HG02798 (cell line): ENCODE results near the gene TSPAN4.

Experiments used
- ATAC-seq: cut with Tn5 transposase; IDR thresholded peaks from one replicate; pipeline ENCODE4 v1.9.1; 2021; ENCODE audit warnings: mild to moderate bottlenecking; ENCODE audit not compliant: unreplicated experiment, poor library complexity

Gene TSPAN4

DNA sequence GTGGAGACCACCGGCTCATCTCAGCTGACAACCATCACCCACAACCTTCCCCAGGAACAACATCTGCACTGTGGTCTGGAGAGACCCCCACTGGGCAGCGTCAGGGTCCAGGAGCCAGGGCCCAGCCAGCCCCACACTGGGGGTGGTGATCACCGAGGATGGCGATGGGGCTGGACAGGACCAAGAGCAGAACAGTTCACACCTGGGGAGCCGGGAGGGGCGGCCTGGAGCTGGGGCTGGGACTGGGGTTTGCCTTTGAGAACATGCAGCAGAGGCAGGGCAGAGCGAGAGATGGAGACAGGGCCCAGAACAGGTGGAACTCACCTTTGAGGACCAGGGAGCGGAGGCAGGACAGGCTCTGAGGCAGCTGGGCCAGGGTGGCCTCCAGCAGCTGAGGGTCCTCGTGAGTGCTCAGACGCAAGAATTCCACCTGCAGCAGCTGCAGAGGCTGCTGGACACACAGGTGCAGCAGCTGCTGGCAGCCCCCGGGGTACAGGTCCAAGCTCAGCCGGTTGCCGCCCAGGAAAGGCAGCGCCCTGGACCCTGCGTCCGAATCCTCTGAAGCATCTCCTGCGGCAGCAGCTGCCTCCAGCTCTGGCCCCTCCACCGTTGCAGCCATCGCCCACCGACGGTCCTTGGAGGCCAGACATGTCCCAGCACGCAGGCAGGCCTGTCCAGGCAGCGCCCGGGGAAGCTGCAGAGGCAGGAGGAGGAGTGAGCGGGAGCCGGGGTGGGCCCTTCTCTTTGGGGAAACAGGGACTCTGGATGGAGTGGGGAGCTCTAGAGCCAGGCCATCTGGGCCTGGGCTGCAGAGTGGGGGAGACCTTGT, 38.7 kb upstream of the TSPAN4 start:
- ATAC-seq = no peak

DNA sequence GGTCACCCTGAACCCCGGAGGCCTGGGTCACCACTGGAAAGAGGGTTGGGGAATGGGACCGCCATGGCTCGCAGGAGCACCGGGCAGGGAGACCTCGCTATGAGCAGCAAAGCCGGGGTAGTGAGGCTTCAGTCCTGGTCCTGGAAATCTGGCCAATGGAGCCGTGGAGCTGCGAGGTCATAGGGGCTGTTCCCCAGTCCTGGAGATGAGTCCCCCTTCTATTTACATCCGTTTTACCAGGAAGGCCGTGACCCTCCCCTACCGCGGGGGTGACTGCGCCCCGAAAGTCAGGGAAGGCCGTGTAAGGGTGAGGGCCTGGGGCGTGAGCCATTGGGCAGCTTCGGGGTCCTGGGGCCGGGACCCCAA, 38.1 kb upstream of the TSPAN4 start:
- ATAC-seq = no peak

DNA sequence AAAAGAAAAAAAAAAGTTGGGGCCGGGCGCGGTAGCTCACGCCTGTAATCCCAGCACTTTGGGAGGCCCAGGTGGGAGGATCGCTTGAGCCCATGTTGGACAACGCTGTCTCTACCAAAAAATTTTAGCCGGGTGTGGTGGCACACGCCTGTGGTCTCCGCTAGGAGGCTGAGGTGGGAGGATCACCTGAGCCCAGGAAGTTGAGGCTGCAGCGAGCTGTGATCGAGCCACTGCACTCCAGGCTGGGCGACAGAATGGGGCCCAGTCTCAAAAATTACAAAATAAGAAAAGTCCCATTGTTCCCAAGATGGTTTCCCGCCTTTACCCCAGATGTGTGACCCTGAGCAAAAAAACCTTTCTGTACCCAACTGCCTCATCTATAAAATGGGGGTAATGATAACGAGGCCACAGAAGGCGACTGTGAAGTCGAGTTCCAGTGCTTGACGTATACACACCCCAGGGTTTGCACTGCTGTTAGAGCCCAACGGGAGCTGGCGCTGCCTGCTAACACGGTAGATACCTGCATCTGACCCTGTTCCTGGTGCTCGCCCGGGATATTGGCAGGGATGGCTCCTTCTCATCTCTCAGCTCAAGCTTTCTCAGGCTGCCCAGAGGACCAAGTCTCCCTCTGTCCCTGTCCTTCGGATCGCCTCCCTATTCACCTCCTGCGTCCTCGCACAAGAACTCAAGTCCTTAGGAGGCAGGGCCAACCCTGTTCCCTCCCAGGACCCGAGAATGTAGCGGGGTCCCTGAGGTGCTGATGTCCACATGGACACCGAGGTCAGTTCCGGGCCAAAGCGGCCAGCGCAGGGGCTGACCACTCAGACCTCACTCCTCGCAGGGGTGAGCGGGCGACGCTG, 34.0 kb upstream of the TSPAN4 start:
- ATAC-seq = no peak

DNA sequence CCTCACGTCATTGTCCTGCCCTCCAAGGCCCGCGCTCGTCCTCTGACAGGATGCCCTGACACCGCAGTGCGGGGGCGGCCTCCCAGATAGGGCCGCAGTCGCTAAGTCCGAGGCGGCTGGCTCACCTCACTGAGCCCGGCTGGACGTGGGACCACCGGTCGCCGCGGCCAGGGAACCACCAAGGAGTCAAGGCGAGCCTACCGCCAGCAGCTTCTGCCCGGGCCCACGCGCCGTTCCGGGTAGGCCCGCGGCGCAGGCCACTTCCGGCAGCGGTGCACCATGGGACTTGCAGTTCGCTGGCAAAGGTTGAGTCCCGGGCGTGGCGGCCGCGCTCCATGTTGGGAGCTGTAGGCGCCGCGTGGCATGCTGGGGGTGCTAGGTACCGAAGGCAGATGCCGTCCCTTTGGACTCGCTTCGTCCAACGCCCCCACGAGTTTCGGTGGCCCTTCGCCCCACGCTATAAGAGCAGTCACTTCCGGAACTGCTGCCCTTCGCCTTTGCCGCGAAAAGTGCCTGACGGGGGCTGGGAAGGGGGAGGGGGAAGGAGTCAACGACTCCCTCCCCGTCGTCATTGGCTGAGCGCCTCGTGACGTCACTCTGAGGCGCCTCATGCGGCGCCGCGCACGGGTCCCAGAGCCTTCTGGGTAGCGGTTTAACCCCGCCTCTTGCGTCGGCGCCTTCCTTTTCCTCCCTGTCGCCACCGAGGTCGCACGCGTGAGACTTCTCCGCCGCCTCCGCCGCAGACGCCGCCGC, 33.2 kb upstream of the TSPAN4 start, which contains the start of gene RPLP2:
Gene RPLP2 (plus strand): TSS at position 681 of the 753 bp plus-strand sequence. CDS start 268 bp downstream, outside the sequence.
- peak; percentile 84 for ATAC-seq

DNA sequence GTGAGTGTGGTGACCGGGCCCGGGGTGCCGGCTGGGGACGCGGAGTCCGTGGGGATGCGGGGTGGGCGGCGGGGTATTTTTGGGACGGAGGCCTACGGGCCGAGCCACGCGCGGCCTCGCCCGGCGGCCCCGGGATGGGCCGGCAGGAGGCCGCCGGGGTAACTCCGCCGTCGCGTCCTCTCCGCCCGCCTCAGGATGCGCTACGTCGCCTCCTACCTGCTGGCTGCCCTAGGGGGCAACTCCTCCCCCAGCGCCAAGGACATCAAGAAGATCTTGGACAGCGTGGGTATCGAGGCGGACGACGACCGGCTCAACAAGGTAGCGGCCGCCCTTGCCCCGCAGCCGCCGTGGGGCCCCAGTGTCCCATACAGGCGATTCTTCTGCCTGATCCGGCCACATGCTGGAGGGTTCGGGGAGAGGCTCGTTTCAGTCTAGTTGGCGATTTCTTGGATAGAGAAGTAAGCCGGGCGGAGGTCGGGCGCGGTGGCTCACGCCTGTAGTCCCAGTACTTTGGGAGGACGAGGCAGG, 32.5 kb upstream of the TSPAN4 start:
- ATAC-seq = no peak

DNA sequence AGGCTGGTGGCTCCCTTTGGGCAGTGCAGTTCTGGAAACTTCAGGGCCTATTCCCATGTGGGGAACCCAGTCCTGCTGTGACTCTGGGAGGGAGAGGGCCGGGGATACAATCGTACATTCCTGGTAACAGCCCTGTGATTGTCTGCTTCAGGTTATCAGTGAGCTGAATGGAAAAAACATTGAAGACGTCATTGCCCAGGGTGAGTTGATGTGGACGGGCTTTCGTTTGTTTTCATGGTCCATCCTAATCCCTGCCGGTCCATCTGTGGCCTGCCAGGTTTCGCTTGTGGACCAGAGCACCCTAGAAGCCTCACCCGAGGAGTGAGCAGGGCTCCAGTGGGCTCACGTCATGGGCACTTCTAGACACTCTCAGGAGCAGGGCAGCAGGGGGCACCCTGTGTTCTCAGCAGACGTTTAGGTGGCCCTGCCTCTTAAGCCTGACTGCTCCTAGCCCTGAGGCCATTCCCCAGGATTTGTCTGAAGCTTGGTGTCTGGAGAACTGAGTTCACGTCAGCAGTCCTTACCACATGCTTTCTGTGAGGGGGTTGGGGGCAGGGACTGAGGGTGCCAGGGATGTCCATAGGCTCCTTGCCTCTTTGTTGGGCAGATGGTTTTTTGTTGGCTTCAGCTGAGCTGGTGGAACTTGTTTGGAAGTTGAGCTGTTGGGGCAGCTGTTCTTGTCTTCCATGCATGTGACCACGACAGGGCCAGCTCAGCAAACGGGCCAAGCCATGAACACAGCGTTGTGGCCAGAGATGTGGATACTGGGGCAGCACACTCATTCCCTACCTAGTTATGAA, 31.0 kb upstream of the TSPAN4 start:
- ATAC-seq = no peak

DNA sequence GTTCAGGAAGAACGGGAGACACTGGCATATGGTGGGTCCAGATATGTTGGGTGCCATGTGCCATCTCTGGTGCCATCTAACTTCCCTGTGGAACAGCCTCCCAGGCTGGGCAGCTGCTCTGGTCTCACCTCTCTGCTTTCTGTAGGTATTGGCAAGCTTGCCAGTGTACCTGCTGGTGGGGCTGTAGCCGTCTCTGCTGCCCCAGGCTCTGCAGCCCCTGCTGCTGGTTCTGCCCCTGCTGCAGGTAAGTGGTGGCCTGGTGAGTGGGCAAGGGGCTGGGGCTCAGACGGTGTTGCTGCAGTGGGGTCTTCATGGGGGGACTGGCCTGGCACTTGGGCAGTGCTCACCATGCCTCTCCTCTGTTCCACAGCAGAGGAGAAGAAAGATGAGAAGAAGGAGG, 30.3 kb upstream of the TSPAN4 start:
- no peak for ATAC-seq

DNA sequence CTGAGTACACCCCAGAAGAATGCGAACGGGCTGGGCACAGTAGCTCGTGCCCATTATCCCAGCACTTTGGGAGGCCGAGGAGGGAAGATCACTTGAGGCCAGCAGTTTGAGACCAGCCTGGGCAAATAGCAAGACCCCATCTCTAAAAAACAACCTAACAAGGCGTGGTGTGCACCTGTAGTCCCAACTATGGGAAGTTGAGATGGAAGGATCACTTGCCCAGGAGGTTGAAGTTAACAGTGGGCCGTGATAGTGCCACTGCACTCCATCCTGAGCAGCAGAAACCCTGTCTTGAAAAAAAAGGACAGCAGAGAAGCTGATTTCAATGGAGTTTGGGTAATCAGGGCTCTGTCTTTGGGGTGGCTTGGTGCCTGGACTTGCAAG, 29.6 kb upstream of the TSPAN4 start:
- ATAC-seq = no peak

DNA sequence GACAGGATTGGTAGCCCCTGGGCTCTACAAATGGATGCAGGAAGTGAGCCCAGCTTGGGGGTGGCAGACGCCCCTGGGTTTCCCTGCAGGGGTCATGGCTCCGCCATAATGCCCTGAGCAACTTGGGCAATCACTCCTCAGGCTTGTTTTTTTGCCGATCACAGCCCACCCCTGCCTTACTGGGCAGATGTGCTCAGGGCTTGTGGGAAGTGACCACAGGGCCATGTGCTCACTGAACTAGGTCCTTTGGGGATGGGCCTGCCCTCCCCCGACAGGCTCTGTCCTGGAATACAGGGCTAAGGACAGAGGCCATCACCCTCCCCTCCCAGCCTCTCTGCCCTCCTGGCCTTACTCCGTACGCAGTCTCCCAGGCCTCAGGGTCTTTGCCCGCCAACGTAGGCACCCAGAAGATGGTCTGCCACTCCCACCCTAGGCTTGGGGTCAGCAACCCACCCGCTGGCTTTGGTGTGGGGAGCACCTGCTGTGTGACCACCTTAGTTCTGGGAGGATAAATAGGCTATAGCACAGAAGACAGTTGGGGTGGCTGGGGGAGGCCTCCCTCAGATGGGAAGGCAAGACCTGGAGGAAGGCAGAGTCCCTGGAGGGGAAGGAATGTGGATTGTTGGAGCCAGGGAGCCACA, 29.1 kb upstream of the TSPAN4 start:
- ATAC-seq = no peak

DNA sequence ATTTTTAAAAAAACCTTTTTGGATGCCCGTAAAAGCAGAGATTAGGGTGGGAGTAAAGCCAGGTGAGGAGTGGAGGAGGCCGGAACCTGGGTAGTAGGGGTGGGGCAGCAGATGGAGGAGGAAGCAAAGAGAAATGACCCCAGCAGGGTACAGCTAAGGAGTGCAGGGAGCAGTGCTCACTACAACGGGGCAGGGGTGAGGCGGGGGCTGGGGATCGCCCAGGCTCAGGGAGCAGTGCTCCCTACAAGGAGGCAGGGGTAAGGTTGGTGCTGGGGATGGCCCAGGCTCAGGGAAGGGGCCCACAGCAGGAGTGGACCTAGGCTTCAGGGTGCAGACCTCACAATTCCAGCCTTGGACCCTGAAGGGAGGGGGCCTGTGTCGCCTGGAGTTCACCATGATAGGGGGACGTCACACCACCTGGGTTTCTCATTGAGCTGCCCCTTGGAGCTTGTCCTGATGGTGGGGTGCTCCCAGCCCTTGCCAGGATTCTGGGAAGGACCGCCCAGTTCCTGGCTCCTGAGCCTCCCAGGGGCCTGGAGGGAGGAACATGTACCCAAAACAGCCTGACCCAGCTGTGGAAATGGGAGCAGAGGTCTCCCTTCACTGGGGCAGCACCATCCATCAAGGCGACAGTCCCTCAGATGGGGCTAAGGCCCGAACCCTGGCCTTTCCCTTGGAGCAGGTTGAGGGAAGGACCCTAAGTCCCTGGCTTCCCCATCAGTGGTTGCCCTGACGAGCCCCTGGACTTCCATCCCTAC, 26.8 kb upstream of the TSPAN4 start:
- ATAC-seq = no peak

DNA sequence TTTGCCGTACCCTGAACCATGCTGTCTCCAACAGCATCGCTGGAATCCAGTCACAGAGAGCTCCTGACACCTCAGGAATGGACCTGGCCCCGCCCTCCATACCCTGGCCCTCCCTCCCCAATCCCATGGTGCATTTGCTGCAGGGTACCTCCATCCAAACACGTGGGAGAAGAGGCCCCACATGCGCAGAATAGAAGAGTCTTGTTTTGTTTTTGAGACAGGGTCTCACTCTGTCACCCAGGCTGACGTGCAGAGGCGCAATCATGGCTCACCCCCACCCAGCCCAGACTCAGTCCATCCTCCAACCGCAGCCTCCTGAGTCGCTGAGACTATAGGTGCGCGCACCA, 26.2 kb upstream of the TSPAN4 start:
- no peak for ATAC-seq

DNA sequence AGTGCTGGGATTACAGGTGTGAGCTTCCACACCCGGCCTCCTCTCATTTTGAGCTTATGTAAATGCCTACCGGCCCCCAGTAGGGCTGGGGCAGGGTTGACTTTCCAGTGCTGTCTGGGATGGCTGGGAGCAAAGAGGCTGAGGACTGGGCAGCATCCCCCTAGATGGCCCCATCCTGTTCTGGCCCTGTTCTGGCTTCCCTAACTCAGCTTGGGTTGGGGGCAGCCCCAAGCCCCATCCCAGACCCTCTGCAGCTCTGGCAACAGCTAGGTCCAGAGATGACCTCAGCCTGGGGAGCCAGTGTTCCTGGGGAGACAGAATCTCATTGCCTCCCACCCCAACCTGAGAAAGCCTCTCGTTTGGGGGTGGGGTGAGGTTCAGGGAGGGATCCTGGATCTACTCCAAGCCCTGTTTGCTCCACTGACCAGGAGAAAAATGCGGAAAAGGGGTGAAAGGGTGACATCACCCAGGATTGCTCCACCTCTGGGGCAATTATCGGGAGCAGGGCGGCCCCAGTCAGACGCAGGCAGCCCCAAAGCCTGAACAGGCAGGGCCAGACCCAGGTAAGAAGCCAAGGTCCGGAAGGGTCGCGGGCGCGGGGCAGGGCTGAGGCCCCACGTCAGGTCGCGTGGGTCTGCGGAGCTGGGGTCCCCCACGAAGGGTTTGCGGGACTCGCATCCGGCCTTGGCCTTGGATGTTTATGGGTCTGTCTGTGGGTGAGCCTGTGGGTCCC, 24.1 kb upstream of the TSPAN4 start, which contains the start of gene PNPLA2:
Gene PNPLA2 (plus strand): TSS at position 519 of the 733 bp plus-strand sequence. CDS start 805 bp downstream, outside the sequence.
- no peak for ATAC-seq

DNA sequence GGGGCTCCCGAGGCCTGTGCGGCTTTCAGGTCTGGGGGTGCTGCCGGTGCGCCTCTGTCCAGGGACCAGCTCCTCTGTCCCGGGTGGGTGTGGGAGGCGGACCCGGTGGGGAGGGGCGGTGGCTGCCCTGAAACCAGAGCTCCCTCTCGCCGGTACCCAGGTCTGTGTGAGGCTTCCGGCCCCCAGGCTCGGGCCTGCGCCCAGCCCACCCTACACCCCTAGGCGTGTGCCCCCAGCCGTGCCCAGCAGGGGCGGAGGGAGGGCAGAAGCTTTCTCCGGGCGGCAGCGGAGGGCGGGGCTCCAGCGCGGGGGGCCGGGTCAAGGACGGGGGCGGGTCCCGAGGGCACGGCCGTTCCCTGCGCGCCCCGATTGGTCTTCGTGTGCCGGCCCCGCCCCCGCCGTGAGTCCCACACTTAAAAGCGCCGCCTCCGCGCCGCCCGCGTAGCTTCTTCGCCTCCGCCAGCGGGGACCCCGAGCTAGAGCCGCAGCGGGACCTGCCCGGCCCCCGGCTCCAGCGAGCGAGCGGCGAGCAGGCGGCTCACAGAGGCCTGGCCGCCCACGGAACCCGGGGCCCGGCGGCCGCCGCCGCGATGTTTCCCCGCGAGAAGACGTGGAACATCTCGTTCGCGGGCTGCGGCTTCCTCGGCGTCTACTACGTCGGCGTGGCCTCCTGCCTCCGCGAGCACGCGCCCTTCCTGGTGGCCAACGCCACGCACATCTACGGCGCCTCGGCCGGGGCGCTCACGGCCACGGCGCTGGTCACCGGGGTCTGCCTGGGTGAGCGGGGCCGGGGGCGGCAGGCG, 23.3 kb upstream of the TSPAN4 start:
- ATAC-seq = peak; percentile 73

DNA sequence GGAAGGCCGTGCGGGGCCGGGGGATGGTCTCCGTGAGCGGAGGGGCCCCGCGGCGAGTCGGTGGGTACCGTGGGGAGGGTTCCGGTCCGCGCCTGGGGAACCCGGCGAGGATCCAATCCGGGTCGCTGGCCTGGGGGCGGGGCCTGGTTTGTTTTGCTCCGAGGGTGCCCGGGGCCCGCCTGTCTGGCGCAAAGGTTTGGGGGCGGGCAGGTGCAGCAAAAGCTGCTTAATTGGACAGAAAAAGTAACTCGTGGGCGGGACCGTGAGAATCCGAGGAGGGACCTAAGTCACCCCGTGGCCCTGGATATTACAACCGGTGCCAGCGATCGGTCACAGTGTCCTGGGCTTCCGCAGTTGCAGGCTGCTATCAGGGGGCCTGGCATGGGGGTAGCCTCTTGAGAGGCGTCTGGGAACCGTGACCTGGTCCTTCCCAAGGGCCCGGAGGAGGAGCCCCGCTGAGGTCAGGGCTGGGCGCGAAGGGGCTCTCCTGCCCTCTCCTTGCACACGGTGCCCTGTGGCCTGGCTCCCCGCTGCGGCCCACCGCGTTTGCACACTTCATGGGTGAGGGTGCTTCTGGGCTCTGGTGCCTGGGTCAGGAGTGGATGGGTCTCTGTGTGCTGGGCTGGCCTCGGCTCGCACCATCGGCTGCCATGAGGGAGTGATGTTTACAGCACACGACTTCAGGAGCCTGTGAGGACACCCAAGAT, 22.6 kb upstream of the TSPAN4 start:
- ATAC-seq = peak; percentile 68

DNA sequence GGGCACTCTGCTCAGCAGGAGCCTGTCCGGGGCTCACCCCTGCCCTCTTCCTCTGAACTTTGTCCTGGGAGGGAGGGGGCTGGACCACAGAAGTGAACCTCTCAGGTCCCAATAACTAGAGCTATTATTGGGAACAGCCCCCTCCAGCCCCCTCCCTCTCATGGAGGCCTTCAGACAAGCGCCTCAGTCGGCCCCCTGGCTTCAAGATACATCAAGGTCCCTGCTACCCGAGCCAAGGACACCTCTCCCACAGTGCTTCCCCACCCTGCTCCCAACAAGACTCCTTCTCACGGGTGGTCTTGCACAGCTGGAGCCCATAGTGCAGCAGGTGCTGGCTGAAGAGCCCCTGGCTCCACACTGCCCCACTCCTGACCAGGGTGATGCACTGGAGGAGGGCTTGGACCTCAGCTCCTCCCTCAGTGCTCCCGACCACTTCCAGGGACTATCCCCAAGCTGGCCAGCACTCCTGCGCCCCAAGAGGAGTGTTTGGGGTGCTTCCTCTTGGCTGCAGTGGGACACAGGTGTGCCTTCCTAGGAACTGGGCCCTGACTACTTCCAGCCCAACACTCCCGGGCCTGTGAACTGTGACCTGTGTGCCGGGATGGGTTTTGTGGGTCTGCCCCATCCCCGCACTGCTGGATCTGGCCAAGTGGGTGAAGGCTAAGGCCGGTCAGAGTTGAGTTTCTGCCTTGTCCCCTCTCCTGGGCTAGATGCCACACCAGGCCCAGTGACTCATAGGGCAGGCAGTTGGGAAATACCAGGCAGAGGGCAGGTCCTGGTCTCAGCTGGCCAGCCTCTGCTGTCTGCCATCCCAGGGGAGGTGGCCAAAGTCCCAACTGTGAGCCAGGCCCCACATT, 21.8 kb upstream of the TSPAN4 start:
- no peak for ATAC-seq
